Mucosa of descending colon (tissue), 3 donors: Measurements from ENCODE around the gene ZDHHC15. TPM values are rescaled to one million over a fixed set of nuclear protein-coding genes. Genes with fewer than 3 reads are reported as not detected.
"Not testable (repeated sequence)": the region's sequence is repeated elsewhere in the genome, so short reads cannot be mapped to it uniquely, and the experiment has no call there.

ENCODE experiments used
- ATAC-seq: fragments of 200-7000 bp; cut with Tn5 transposase; one replicate; pipeline ENCODE4 v1.9.1; 2020; ENCODE audit warnings: mild to moderate bottlenecking, moderate library complexity
- DNase-seq, 3 donors: peaks; one replicate each; pipeline ENCODE4 v3.0.0-alpha.2; 2020
- H3K36me3 ChIP-seq: fragments of 200-600 bp; one replicate; pipeline ENCODE4 v1.8.0; 2021; ENCODE audit warnings: low read depth, mild to moderate bottlenecking
- H3K4me1 ChIP-seq: fragments of 200-600 bp; one replicate; pipeline ENCODE4 v1.8.0; 2021; ENCODE audit warnings: low read depth, mild to moderate bottlenecking
- H3K4me3 ChIP-seq: fragments of 200-600 bp; one replicate; pipeline ENCODE4 v1.8.0; 2021; ENCODE audit warnings: mild to moderate bottlenecking
- H3K9me3 ChIP-seq: fragments of 200-600 bp; one replicate; pipeline ENCODE4 v1.8.0; 2021; ENCODE audit warnings: mild to moderate bottlenecking
- intact Hi-C, 2 donors: fragments of 100-400 bp; cut with DNase I in 1 of 2; cut with micrococcal nuclease in 1 of 2; formaldehyde crosslinking; loops; one replicate each; pipeline versions ENCODE4 v1.11.0 to v1.11.1; 2022; cut with DNase I, micrococcal nuclease
- total RNA-seq, 3 donors: library from RNA; stranded (reverse); fragmentation: NEBNext Ultra II Directional in 2 of 3; extraction: Animal tissue kit (Norgen Biotek cat#: 25700) in 2 of 3; gene quantifications; one replicate each; pipeline versions ENCODE4 v1.2.1 to v1.2.4, GENCODE V29; 2021 to 2023
- TF ChIP-seq, protein P1 (sequence below): fragments of 200-600 bp; IDR thresholded peaks from one replicate; pipeline ENCODE4 v1.8.0; 2022; ENCODE audit warnings: antibody characterized with exemption, mild to moderate bottlenecking
- donor health status: DM: no; HTN: no; CAD: no; lungs with moderate emphysema.
- donor health status: DM: no; HTN: no; CAD: no.
- donor health status: DM: no; HTN: yes; CAD: no.

Gene ZDHHC15
- total RNA-seq, 3 donors from 2014 or later = 0.23 to 1.9 (median 0.48) TPM

DNA sequence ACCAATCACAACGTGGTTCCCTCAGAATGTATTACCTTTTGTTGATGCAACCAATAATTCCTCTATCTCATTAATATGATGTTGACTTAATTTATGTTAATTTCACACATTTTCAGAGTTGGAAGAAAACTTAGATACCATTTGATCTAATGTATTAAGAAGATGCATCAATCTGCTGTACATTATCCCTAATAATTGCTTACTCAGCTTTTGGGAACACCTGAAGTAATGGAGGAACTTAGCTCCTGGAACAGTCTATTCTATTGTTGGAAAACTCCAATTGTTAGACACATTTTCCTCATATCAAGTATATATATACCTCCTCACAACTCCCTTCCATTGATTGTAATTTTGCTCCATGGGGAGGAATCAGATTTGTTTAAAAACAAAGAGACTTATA, 38.9 kb downstream of the ZDHHC15 start:
- ATAC-seq (no peak), DNase-seq (no peak)
- TF ChIP-seq, protein P1, sequence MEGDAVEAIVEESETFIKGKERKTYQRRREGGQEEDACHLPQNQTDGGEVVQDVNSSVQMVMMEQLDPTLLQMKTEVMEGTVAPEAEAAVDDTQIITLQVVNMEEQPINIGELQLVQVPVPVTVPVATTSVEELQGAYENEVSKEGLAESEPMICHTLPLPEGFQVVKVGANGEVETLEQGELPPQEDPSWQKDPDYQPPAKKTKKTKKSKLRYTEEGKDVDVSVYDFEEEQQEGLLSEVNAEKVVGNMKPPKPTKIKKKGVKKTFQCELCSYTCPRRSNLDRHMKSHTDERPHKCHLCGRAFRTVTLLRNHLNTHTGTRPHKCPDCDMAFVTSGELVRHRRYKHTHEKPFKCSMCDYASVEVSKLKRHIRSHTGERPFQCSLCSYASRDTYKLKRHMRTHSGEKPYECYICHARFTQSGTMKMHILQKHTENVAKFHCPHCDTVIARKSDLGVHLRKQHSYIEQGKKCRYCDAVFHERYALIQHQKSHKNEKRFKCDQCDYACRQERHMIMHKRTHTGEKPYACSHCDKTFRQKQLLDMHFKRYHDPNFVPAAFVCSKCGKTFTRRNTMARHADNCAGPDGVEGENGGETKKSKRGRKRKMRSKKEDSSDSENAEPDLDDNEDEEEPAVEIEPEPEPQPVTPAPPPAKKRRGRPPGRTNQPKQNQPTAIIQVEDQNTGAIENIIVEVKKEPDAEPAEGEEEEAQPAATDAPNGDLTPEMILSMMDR = no peak
- no peaks in the 10 kb centered on the region for H3K4me1 ChIP-seq
- no peak overlapping the region for H3K4me3 ChIP-seq
- no peaks in the 10 kb centered on the region for H3K36me3 ChIP-seq
- intact Hi-C loops = no loop called here
- no peaks in the 10 kb centered on the region for H3K9me3 ChIP-seq

DNA sequence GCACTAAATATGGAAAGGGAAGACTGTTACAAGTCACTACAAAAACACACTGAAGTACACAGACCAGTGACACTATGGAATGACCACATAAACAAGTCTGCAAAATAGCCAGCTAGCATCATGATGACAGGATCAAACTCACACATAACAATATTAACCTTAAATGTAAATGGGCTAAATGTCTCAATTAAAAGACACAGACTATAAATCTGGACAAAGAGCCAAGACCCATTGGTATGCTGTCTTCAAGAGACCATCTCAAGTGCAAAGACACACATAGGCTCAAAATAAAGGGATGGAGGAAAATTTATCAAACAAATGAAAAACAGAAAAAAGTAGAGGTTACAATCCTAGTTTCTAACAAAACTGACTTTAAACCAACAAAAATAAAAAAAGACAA, 61.1 kb downstream of the ZDHHC15 start:
- H3K9me3 ChIP-seq, H3K4me1 ChIP-seq, DNase-seq, H3K36me3 ChIP-seq, intact Hi-C loops, ATAC-seq, H3K4me3 ChIP-seq: not testable (repeated sequence)

DNA sequence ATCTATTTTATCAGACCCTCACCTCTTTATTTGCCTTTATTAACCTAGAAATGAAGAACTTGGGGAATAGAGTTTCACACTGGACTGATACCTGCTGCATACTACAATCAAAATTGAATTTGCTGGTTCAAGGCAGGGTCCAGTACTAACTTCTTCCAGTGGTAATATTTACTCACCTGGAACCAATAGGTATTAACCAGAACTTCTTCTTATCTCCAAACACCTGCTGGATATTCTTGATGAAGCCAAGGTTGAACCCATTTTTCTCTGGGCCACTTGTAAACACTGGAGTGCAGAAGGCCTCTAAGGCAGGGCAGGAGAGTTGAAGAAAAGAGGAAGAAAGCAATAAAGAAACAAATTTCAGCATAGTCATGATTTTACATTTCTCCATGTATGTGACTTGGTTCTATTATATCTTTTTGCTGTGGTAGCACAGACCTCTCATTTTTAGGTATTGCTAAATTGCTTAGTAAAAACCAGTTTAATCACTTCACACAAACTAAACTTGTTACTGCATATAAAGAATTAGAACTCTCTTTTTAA, 101.1 kb downstream of the ZDHHC15 start:
- intact Hi-C loops = no loop called here
- Histone ChIP-seq H3K4me1 (no peaks in the 10 kb centered on the region), H3K9me3 (no peaks in the 10 kb centered on the region), H3K36me3 (no peaks in the 10 kb centered on the region), H3K4me3 (no peak overlapping the region)
- ATAC-seq (no peak), DNase-seq (no peak)
- TF ChIP-seq, protein P1 = no peak

DNA sequence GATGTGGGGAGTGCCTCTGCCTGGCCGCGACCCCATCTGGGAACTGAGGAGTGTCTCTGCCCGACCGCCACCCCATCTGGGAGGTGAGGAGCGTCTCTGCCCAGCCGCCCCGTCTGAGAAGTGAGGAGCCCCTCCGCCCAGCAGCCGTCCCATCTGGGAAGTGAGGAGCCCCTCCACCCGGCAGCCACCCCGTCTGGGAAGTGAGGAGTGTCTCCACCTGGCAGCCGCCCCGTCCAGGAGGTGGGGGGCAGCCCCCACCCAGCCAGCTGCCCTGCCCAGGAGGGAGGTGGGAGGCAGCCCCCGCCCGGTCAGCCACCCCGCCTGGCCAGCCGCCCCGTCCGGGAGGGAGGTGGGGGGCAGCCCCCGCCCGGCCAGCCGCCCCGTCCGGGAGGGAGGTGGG, 115.7 kb downstream of the ZDHHC15 start:
- ATAC-seq, H3K4me3 ChIP-seq, H3K36me3 ChIP-seq, DNase-seq, H3K4me1 ChIP-seq, intact Hi-C loops, H3K9me3 ChIP-seq: not testable (repeated sequence)

DNA sequence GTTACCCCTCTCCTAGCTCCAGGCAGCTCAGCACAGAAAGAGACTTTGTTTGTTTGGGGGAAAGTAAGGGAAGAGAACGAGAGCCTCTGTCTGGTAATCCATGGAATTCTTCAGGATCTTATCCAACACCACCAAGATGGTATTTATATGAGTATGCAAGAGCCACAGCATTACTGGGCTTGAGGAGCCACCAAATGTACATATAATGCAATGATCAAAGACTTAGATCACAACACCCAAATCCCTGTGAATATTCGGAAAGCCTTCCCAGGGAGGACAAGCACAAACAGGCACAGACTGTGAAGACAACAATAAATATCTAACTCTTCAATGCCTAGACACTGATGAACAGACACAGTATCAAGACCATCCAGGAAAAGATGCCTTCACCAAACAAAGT, 132.4 kb downstream of the ZDHHC15 start:
- Histone ChIP-seq H3K36me3 (no peaks in the 10 kb centered on the region), H3K9me3 (no peaks in the 10 kb centered on the region), H3K4me1 (no peaks in the 10 kb centered on the region), H3K4me3 (no peak overlapping the region)
- TF ChIP-seq, protein P1 = no peak
- intact Hi-C loops = no loop called here
- DNase-seq = no peak
- no peak for ATAC-seq

DNA sequence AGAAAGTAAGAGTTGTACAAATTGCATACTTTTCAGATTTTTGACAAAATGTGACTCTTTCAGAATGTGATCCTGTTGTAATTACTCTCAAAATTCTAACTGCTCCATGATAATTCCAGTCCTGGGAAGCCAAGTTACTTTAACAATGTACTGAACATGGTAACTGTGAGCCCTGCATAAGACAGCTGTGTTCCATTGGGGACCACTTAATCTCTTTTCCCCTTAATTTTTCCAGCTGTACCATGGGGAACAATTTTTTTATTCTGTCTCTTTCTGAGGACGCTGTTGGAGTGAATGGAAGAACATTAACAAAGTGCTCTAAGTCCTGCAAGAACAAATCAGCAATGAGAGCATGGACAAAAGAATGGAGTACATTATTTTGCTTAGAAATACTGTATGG, 153.1 kb downstream of the ZDHHC15 start:
- H3K36me3 ChIP-seq = no peaks in the 10 kb centered on the region
- ATAC-seq (no peak), DNase-seq (no peak)
- TF ChIP-seq, protein P1 = no peak
- H3K4me1 ChIP-seq = no peaks in the 10 kb centered on the region
- H3K4me3 ChIP-seq = no peak overlapping the region
- intact Hi-C loops = no loop called here
- H3K9me3 ChIP-seq = no peaks in the 10 kb centered on the region

DNA sequence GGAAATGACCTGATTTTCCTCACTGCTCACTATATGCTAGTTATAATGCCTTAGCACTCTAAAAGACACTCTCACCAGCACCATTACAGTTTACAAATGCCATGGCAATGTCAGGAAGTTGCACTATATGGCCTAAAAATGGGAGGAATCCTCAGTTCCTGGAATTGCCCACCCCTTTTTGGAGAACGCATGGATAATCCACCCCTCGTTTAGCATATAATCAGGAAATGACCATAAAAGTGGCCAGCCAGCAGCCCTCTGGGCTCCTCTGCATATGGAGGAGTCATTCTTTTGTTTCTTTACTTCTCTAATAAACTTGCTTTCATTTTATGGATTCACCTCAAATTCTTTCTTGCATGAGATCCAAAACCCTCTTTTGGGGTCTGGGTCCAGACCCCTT, 156.0 kb downstream of the ZDHHC15 start:
- ATAC-seq = no peak
- TF ChIP-seq, protein P1 = no peak
- intact Hi-C loops = no loop called here
- no peak overlapping the region for H3K4me3 ChIP-seq
- H3K4me1 ChIP-seq = no peaks in the 10 kb centered on the region
- H3K36me3 ChIP-seq = no peaks in the 10 kb centered on the region
- no peaks in the 10 kb centered on the region for H3K9me3 ChIP-seq
- no peak for DNase-seq
